ENCODE data around the gene PIEZO2.

PIEZO2 gene

GRCh38 chr18:11064727-11065460, 84.5 kb downstream of the PIEZO2 start:
- DNase-seq (ENCODE audit: low read depth): no peak

GRCh38 chr18:11064106-11064505, 85.3 kb downstream of the PIEZO2 start:
- DNase-seq (ENCODE audit: low read depth): no peak

GRCh38 chr18:11055721-11056120, 93.6 kb downstream of the PIEZO2 start:
- no peak for DNase-seq (ENCODE audit: low read depth)

- DNase-seq (ENCODE audit: low read depth): no peak
Measured at GRCh38 chr18:11054497-11054896, 94.9 kb downstream of the PIEZO2 start.

- DNase-seq (ENCODE audit: low read depth): no peak
Measured at GRCh38 chr18:11053293-11053692, 96.1 kb downstream of the PIEZO2 start.

- no peak for DNase-seq (ENCODE audit: low read depth)
Measured at GRCh38 chr18:11052800-11053199, 96.6 kb downstream of the PIEZO2 start.

GRCh38 chr18:11051462-11051861, 97.9 kb downstream of the PIEZO2 start:
- no peak for DNase-seq (ENCODE audit: low read depth)

- no peak for DNase-seq (ENCODE audit: low read depth)
Measured at GRCh38 chr18:11050966-11051365, 98.4 kb downstream of the PIEZO2 start.

GRCh38 chr18:11047817-11048216, 101.6 kb downstream of the PIEZO2 start:
- no peak for DNase-seq (ENCODE audit: low read depth)

- DNase-seq (ENCODE audit: low read depth): no peak
Measured at GRCh38 chr18:11047156-11047555, 102.2 kb downstream of the PIEZO2 start.

- no peak for DNase-seq (ENCODE audit: low read depth)
Measured at GRCh38 chr18:11046140-11046539, 103.2 kb downstream of the PIEZO2 start.

GRCh38 chr18:11043694-11044093, 105.7 kb downstream of the PIEZO2 start:
- no peak for DNase-seq (ENCODE audit: low read depth)

- DNase-seq (ENCODE audit: low read depth): no peak
Measured at GRCh38 chr18:11042247-11042646, 107.1 kb downstream of the PIEZO2 start.

GRCh38 chr18:11040823-11041656, 108.3 kb downstream of the PIEZO2 start:
- DNase-seq (ENCODE audit: low read depth): no peak

- DNase-seq (ENCODE audit: low read depth): no peak
Measured at GRCh38 chr18:11040359-11040758, 109.0 kb downstream of the PIEZO2 start.

- DNase-seq (ENCODE audit: low read depth): no peak
Measured at GRCh38 chr18:11037533-11038240, 111.7 kb downstream of the PIEZO2 start.

GRCh38 chr18:11035814-11036495, 113.4 kb downstream of the PIEZO2 start:
- DNase-seq (ENCODE audit: low read depth): no peak

- DNase-seq (ENCODE audit: low read depth): no peak
Measured at GRCh38 chr18:11035376-11035775, 114.0 kb downstream of the PIEZO2 start.

- DNase-seq (ENCODE audit: low read depth): no peak
Measured at GRCh38 chr18:11034884-11035283, 114.5 kb downstream of the PIEZO2 start.

GRCh38 chr18:11033503-11033902, 115.9 kb downstream of the PIEZO2 start:
- DNase-seq (ENCODE audit: low read depth): no peak

GRCh38 chr18:11031966-11032365, 117.4 kb downstream of the PIEZO2 start:
- no peak for DNase-seq (ENCODE audit: low read depth)

GRCh38 chr18:11029021-11029420, 120.3 kb downstream of the PIEZO2 start:
- DNase-seq (ENCODE audit: low read depth): no peak

All from stimulated activated CD8-positive, alpha-beta memory T cell treated with anti-CD3 and anti-CD28 coated beads, Interleukin-4, amount 100 ng/mL, for 24 hours (primary cell).